Left ventricle myocardium inferior (tissue), 1 donor: ENCODE results near the gene SLC5A10. TPM values are rescaled to one million over a fixed set of nuclear protein-coding genes. Genes with fewer than 3 reads are reported as not detected.
A peak's percentile ranks its signal among the peaks of the same experiment; 100 is the strongest.

Source experiments
- DNase-seq: peaks from one replicate; pipeline ENCODE4 v3.0.0-alpha.2; 2020
- H3K27ac ChIP-seq: fragments of 200-600 bp; replicated peaks from 2 replicates; pipeline ENCODE4 v1.8.0; 2021
- H3K27me3 ChIP-seq: fragments of 200-600 bp; 2 replicates; pipeline ENCODE4 v1.8.0; 2021; ENCODE audit warnings: low read depth
- H3K36me3 ChIP-seq: fragments of 200-600 bp; 2 replicates; pipeline ENCODE4 v1.8.0; 2021
- H3K4me1 ChIP-seq: fragments of 200-600 bp; 2 replicates; pipeline ENCODE4 v1.8.0; 2021
- H3K4me3 ChIP-seq: fragments of 200-600 bp; 2 replicates; pipeline ENCODE4 v1.8.0; 2021; ENCODE audit warnings: mild to moderate bottlenecking, moderate library complexity
- H3K9me3 ChIP-seq: fragments of 200-600 bp; replicated peaks from 2 replicates; pipeline ENCODE4 v1.8.0; 2021
- CTCF ChIP-seq: fragments of 200-600 bp; IDR thresholded peaks from 2 replicates; pipeline ENCODE4 v1.8.0; 2021; ENCODE audit warnings: antibody characterized with exemption, mild to moderate bottlenecking, borderline replicate concordance
- intact Hi-C: fragments of 100-400 bp; cut with micrococcal nuclease; formaldehyde crosslinking; loops from one replicate; pipeline ENCODE4 v1.11.0; 2022
- long read RNA-seq: library from polyadenylated mRNA; unstranded; transcript quantifications from one replicate; pipeline ENCODE4 v2.0.0, GENCODE V29; 2021
- total RNA-seq: library from RNA; stranded (reverse); fragmentation: NEBNext Ultra II Directional; extraction: Animal tissue kit (Norgen Biotek cat#: 25700); gene quantifications from one replicate; pipeline ENCODE4 v1.2.1, GENCODE V29; 2021
- donor health status: DM: no; HTN: yes; CAD: no; lungs with severe emphysema.

Gene SLC5A10
- not detected for total RNA-seq
- long read RNA-seq, partial matches to known transcripts, result 0 of 1 reads
- long read RNA-seq, other reads (novel, unspliced or antisense), result 1 of 1 reads

DNA sequence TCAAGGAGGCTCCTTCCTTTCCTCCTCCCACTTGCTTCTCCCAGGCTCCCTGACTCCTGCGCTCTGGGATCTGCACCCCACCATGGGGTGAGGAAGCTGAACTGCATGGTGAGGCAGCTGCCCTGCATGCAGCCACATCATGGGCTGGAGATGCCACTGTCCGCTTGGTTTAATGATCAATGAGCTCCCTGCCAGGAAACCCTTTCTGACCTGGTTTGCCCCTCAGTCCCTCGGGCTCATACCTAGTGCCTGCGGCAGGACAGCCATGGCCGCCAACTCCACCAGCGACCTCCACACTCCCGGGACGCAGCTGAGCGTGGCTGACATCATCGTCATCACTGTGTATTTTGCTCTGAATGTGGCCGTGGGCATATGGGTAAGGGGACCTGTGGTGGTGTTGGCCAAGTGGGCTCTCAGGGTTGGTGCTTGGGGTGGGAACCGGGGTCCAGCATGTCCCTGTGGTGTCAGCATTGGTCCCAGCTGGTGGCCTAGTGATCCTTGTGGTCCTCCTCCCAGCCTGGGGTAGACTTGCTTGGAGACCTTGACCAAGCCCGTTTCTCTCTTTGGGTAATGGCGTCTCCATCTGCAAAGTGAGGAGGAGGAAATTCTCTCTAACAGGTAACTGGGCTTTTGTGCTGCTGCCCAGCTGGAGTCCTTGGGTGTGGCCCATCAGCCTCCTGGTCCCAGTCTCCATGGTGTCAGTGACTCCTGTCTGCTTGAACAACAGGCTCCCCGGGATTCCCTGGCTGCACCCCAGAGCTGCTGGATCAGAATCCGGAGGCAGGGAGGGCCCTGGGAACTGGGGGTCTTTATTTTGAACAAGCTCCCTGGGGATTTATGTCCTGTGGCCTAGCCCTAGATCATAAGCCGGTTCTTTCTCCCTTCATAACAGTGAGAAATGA lies at the start of gene SLC5A10:
Gene SLC5A10, plus strand, starts transcription at position 225 of the 902 bp plus-strand sequence. Its CDS starts 41 bp downstream, at position 266.
- no peak for DNase-seq
- intact Hi-C loops, result no loop called here
- TF ChIP-seq CTCF, result peak; percentile 21
- H3K27me3 ChIP-seq, result no peaks in the 10 kb centered on the region
- no peaks in the 10 kb centered on the region for H3K36me3 ChIP-seq
- H3K4me3 ChIP-seq, result no peak within 1 kb of the TSS
- no peaks in the 10 kb centered on the region for H3K9me3 ChIP-seq
- peak within 1 kb of the TSS; percentile 73 for H3K27ac ChIP-seq
- H3K4me1 ChIP-seq, result peaks cover 25% of the 10 kb centered on the region

GRCh38 chr17:18904482-18904881 lies 47.5 kb upstream of the SLC5A10 start:
- H3K4me1 ChIP-seq, result no peaks in the 10 kb centered on the region
- intact Hi-C loops, result no loop called here
- peaks cover 43% of the 10 kb centered on the region for H3K36me3 ChIP-seq
- no peak overlapping the region for H3K4me3 ChIP-seq
- TF ChIP-seq CTCF, result no peak
- H3K27me3 ChIP-seq, result no peaks in the 10 kb centered on the region
- no peak for DNase-seq
- no peaks in the 10 kb centered on the region for H3K9me3 ChIP-seq
- H3K27ac ChIP-seq, result no peak overlapping the region

GRCh38 chr17:18905226-18905625 lies 46.7 kb upstream of the SLC5A10 start:
- peaks cover 49% of the 10 kb centered on the region for H3K36me3 ChIP-seq

GRCh38 chr17:18910326-18910725 lies 41.6 kb upstream of the SLC5A10 start:
- DNase-seq, result no peak
- Histone ChIP-seq H3K9me3 (no peaks in the 10 kb centered on the region), H3K27me3 (no peaks in the 10 kb centered on the region), H3K36me3 (peaks cover 73% of the 10 kb centered on the region), H3K4me1 (no peaks in the 10 kb centered on the region), H3K4me3 (no peak overlapping the region), H3K27ac (no peak overlapping the region)
- intact Hi-C loops, result no loop called here
- no peak for TF ChIP-seq CTCF

More at GRCh38 chr17:18905226-18905625, 46.7 kb upstream of the SLC5A10 start:
- Histone ChIP-seq H3K4me3 (no peak overlapping the region), H3K27ac (no peak overlapping the region), H3K9me3 (no peaks in the 10 kb centered on the region), H3K27me3 (no peaks in the 10 kb centered on the region), H3K4me1 (no peaks in the 10 kb centered on the region)
- no peak for TF ChIP-seq CTCF
- intact Hi-C loops, result no loop called here
- no peak for DNase-seq

- Histone ChIP-seq H3K27ac (no peak overlapping the region), H3K4me1 (no peaks in the 10 kb centered on the region), H3K9me3 (no peaks in the 10 kb centered on the region), H3K36me3 (peaks cover 73% of the 10 kb centered on the region), H3K4me3 (no peak overlapping the region), H3K27me3 (no peaks in the 10 kb centered on the region)
- no peak for TF ChIP-seq CTCF
- no peak for DNase-seq
- intact Hi-C loops, result no loop called here
Measured at GRCh38 chr17:18910881-18911280, 41.1 kb upstream of the SLC5A10 start.
